H1 (cell line): ENCODE measurements around the gene KLHL14. TPM values are rescaled to one million over a fixed set of nuclear protein-coding genes. Genes with fewer than 3 reads are reported as not detected.

Experiments
- CTCF ChIA-PET: fragments of 300-600 bp; sonication (Branson Sonifier 250); formaldehyde crosslinking; loops from one replicate; lab custom pipeline; 2021; ENCODE audit not compliant: partially characterized antibody; lab: Charles Lee
- POLR2A ChIA-PET: fragments of 300-600 bp; sonication (Branson Sonifier 250); formaldehyde crosslinking; loops from one replicate; lab custom pipeline; 2021; ENCODE audit warnings: inconsistent platforms; ENCODE audit not compliant: partially characterized antibody; lab: Charles Lee
- DNase-seq, 2 experiments: peaks; one replicate each; pipeline versions ENCODE4 v3.0.0 to v3.0.0-alpha.2; 2010 to 2022; ENCODE audit warnings: low spot score in 2 of 2, low read depth in 1 of 2, mixed read lengths in 1 of 2
- FAIRE-seq: peaks from 2 replicates; lab custom pipeline; 2011; peaks lifted over from hg19 to GRCh38; lab: Jason Lieb, UNC
- H2AFZ ChIP-seq: 2 replicates; pipeline ENCODE4 v1.8.1; 2012; ENCODE audit warnings: low read length, inconsistent platforms
- H2AK5ac ChIP-seq: 2 replicates; pipeline ENCODE4 v1.6.1; 2013; ENCODE audit warnings: low read depth, low read length
- H2BK120ac ChIP-seq: replicated peaks from 2 replicates; pipeline ENCODE3; 2013; ENCODE audit warnings: low read depth, low read length, inconsistent platforms
- H2BK12ac ChIP-seq: 2 replicates; pipeline ENCODE4 v1.6.1; 2013; ENCODE audit warnings: low read depth, low read length
- H2BK15ac ChIP-seq: 2 replicates; pipeline ENCODE4 v1.6.1; 2013; ENCODE audit warnings: low read length
- H2BK20ac ChIP-seq: 2 replicates; pipeline ENCODE4 v1.6.1; 2013; ENCODE audit warnings: low read length
- H2BK5ac ChIP-seq: 2 replicates; pipeline ENCODE4 v1.6.1; 2013; ENCODE audit warnings: low read depth, low read length
- H3K14ac ChIP-seq: 2 replicates; pipeline ENCODE4 v1.6.1; 2013; ENCODE audit warnings: inconsistent platforms; ENCODE audit not compliant: insufficient read length
- H3K18ac ChIP-seq: 2 replicates; pipeline ENCODE4 v1.6.1; 2013; ENCODE audit warnings: low read length; ENCODE audit errors: extremely low read depth
- H3K23ac ChIP-seq: 2 replicates; pipeline ENCODE4 v1.6.1; 2013; ENCODE audit warnings: inconsistent platforms; ENCODE audit not compliant: insufficient read length
- H3K23me2 ChIP-seq: 2 replicates; pipeline ENCODE4 v1.6.1; 2013; ENCODE audit warnings: low read depth, low read length
- H3K27ac ChIP-seq: 2 replicates; pipeline ENCODE4 v1.6.1; 2011; ENCODE audit warnings: low read depth, low read length, inconsistent platforms
- H3K27me3 ChIP-seq, 4 experiments: replicated peaks in 1 of 4; 1 replicate in 1 of 4; 2 replicates in 3 of 4; pipeline versions ENCODE4 v1.6.1 to v1.8.1; 2011 to 2013; ENCODE audit warnings: low read length in 3 of 4, mild to moderate bottlenecking in 3 of 4, inconsistent platforms in 2 of 4, mixed read lengths in 2 of 4, moderate library complexity in 1 of 4; ENCODE audit not compliant: control insufficient read depth in 3 of 4, insufficient read depth in 3 of 4; ENCODE audit errors: extremely low read depth in 1 of 4
- H3K36me3 ChIP-seq, 4 experiments: 2 replicates each; pipeline versions ENCODE4 v1.6.1 to v1.8.1; 2011 to 2013; ENCODE audit warnings: mild to moderate bottlenecking in 4 of 4, low read length in 3 of 4, moderate library complexity in 2 of 4, control low read depth in 1 of 4, inconsistent platforms in 1 of 4; ENCODE audit not compliant: insufficient read depth in 4 of 4, control insufficient read depth in 2 of 4
- H3K4ac ChIP-seq: replicated peaks from 2 replicates; pipeline ENCODE3; 2013; ENCODE audit warnings: low read length, low read depth, mixed read lengths, inconsistent platforms; ENCODE audit not compliant: insufficient read length
- H3K4me1 ChIP-seq, 4 experiments: replicated peaks in 1 of 4; 1 replicate in 1 of 4; 2 replicates in 3 of 4; pipeline versions ENCODE4 v1.6.1 to v1.8.1; 2011 to 2013; ENCODE audit warnings: low read length in 3 of 4, inconsistent platforms in 2 of 4, mixed read lengths in 1 of 4; ENCODE audit not compliant: insufficient read depth in 4 of 4, control insufficient read depth in 3 of 4
- H3K4me2 ChIP-seq, 2 experiments: 2 replicates each; pipeline versions ENCODE4 v1.6.1 to v1.8.1; 2011 to 2013; ENCODE audit warnings: low read depth in 2 of 2, low read length in 2 of 2, control low read depth in 1 of 2, inconsistent platforms in 1 of 2, mild to moderate bottlenecking in 1 of 2; ENCODE audit not compliant: insufficient read depth in 1 of 2
- H3K4me3 ChIP-seq, 4 experiments: fragments of 200-600, 300-600 bp in 1 of 4; sonication (generic), shearing (Covaris generic), sonication (Bioruptor Twin) in 1 of 4; 2 replicates each; pipeline versions ENCODE4 v1.5.1 to v1.8.1; 2011 to 2016; ENCODE audit warnings: low read length in 4 of 4, low read depth in 3 of 4, control low read depth in 2 of 4, inconsistent platforms in 2 of 4, mild to moderate bottlenecking in 2 of 4, mixed read lengths in 1 of 4, moderate library complexity in 1 of 4; ENCODE audit not compliant: insufficient read depth in 2 of 4; ENCODE audit errors: extremely low read depth in 1 of 4
- H3K56ac ChIP-seq: replicated peaks from 2 replicates; pipeline ENCODE3; 2013; ENCODE audit warnings: low read depth, mild to moderate bottlenecking, mixed read lengths, low read length, inconsistent platforms; ENCODE audit not compliant: insufficient read length
- H3K79me1 ChIP-seq: 2 replicates; pipeline ENCODE4 v1.6.1; 2013; ENCODE audit warnings: low read depth, low read length, control low read depth
- H3K79me2 ChIP-seq, 2 experiments: 2 replicates each; pipeline versions ENCODE4 v1.6.1 to v1.8.1; 2012 to 2013; ENCODE audit warnings: low read length in 2 of 2, mild to moderate bottlenecking in 2 of 2, inconsistent platforms in 1 of 2; ENCODE audit not compliant: insufficient read depth in 2 of 2, control insufficient read depth in 1 of 2
- H3K9ac ChIP-seq, 4 experiments: replicated peaks in 1 of 4; 1 replicate in 1 of 4; 2 replicates in 3 of 4; pipeline versions ENCODE4 v1.6.1 to v1.8.1; 2011 to 2013; ENCODE audit warnings: low read depth in 3 of 4, low read length in 3 of 4, control low read depth in 2 of 4, mild to moderate bottlenecking in 2 of 4, moderate library complexity in 2 of 4, inconsistent platforms in 1 of 4; ENCODE audit errors: extremely low read depth in 1 of 4
- H3K9me3 ChIP-seq, 2 experiments: 2 replicates each; pipeline versions ENCODE4 v1.6.1 to v1.8.1; 2012 to 2013; ENCODE audit warnings: mild to moderate bottlenecking in 2 of 2, moderate library complexity in 2 of 2, control low read depth in 1 of 2, inconsistent platforms in 1 of 2, low read depth in 1 of 2, low read length in 1 of 2, mixed read lengths in 1 of 2; ENCODE audit not compliant: insufficient read depth in 2 of 2
- H4K20me1 ChIP-seq, 2 experiments: replicated peaks in 1 of 2; 2 replicates each; pipeline versions ENCODE3 to v1.8.1; 2011 to 2013; ENCODE audit warnings: inconsistent platforms in 2 of 2, low read length in 2 of 2, mild to moderate bottlenecking in 1 of 2; ENCODE audit not compliant: insufficient read depth in 2 of 2, control insufficient read depth in 1 of 2
- H4K5ac ChIP-seq: 2 replicates; pipeline ENCODE4 v1.6.1; 2013; ENCODE audit warnings: low read length, low read depth, mixed read lengths, inconsistent platforms; ENCODE audit not compliant: insufficient read length
- H4K8ac ChIP-seq: 2 replicates; pipeline ENCODE4 v1.8.0; 2013; ENCODE audit warnings: mild to moderate bottlenecking, moderate library complexity, low read length, inconsistent platforms; ENCODE audit not compliant: insufficient read depth; ENCODE audit errors: extremely low read depth
- H4K91ac ChIP-seq: replicated peaks from 2 replicates; pipeline ENCODE3; 2013; ENCODE audit warnings: low read length, mixed read lengths, inconsistent platforms; ENCODE audit not compliant: insufficient read length
- HDAC6 ChIP-seq: IDR thresholded peaks from one replicate; pipeline ENCODE4 v1.7.1; 2012; ENCODE audit warnings: low read depth, mild to moderate bottlenecking, inconsistent platforms, low read length, moderate library complexity
- KDM4A ChIP-seq: IDR thresholded peaks from one replicate; pipeline ENCODE4 v1.7.1; 2012; ENCODE audit warnings: low read depth, mild to moderate bottlenecking, moderate library complexity, low read length, inconsistent platforms; ENCODE audit not compliant: severe bottlenecking
- RFX5 ChIP-seq: IDR thresholded peaks from 2 replicates; pipeline ENCODE4 v1.6.1; 2011; ENCODE audit warnings: low read depth, low read length, improper control_type of control experiment, borderline replicate concordance
- RNF2 ChIP-seq: fragments of 200-900, 300-1000 bp; sonication (generic); IDR thresholded peaks from 2 replicates; pipeline ENCODE4 v1.7.1; 2016; ENCODE audit warnings: borderline replicate concordance, low read depth, mild to moderate bottlenecking, antibody characterized with exemption, low read length; ENCODE audit not compliant: poor library complexity, severe bottlenecking; ENCODE audit errors: missing control alignments
- SIN3A ChIP-seq, 2 experiments: IDR thresholded peaks in 1 of 2; conservative IDR thresholded peaks in 1 of 2; 2 replicates each; pipeline ENCODE4 v1.6.1; 2011 to 2012; ENCODE audit warnings: low read length in 2 of 2, improper control_type of control experiment in 1 of 2, low read depth in 1 of 2, mild to moderate bottlenecking in 1 of 2
- SIRT6 ChIP-seq: IDR thresholded peaks from one replicate; pipeline ENCODE4 v1.7.1; 2012; ENCODE audit warnings: low read length, inconsistent platforms
- SP2 ChIP-seq: IDR thresholded peaks from 2 replicates; pipeline ENCODE4 v1.6.1; 2012; ENCODE audit warnings: mild to moderate bottlenecking, low read length, inconsistent platforms
- SUZ12 ChIP-seq: fragments of 200-600 bp; sonication (generic); IDR thresholded peaks from 2 replicates; pipeline ENCODE4 v1.6.1; 2012; ENCODE audit warnings: mild to moderate bottlenecking, inconsistent platforms, low read length, moderate library complexity, mixed read lengths
- TAF1 ChIP-seq: IDR thresholded peaks from 2 replicates; pipeline ENCODE4 v1.6.1; 2011; ENCODE audit warnings: mild to moderate bottlenecking, low read depth, low read length
- ZNF274 ChIP-seq: IDR thresholded peaks from 2 replicates; pipeline ENCODE4 v1.7.0; 2012; ENCODE audit warnings: low read length, borderline replicate concordance; ENCODE audit errors: extremely low read depth
- whole genome bisulfite sequencing, 2 experiments: shearing (Covaris generic) in 1 of 2; methylation state at CpG; one replicate each; pipeline versions ENCODE4 v1.1.6 to v1.1.7; 2013 to 2015; ENCODE audit warnings: low lambda C conversion rate in 2 of 2, mixed read lengths in 2 of 2, inconsistent platforms in 1 of 2, low coverage in 1 of 2, missing lambda C conversion rate in 1 of 2; ENCODE audit not compliant: insufficient replicate concordance in 2 of 2, insufficient coverage in 1 of 2, insufficient read length in 1 of 2; ENCODE audit errors: extremely low coverage in 1 of 2, missing lambda C conversion rate in 1 of 2; 5-methylcytosine and 5-hydroxymethylcytosine counted together
- polyA plus RNA-seq, 7 experiments: library from polyadenylated mRNA; depleted of rRNA in 3 of 7; stranded (reverse) in 5 of 7; unstranded in 2 of 7; fragments of >200 nt in 5 of 7; fragments of 200-250 nt in 2 of 7; gene quantifications; 1 replicate in 5 of 7; 2 replicates in 1 of 7; 4 replicates in 1 of 7; pipeline versions ENCODE4 v1.2.1 to v1.2.3, GENCODE V29; 2011 to 2013; ENCODE audit warnings: missing spikeins in 2 of 7, mixed read lengths in 2 of 7
- total RNA-seq: library from RNA; stranded (reverse); fragmentation: NEBNext Ultra II Directional; extraction: Animal tissue kit (Norgen Biotek cat#: 25700); gene quantifications from 2 replicates; pipeline ENCODE4 v1.2.1, GENCODE V29; 2021
- TF ChIP-seq, protein P1 (sequence below): IDR thresholded peaks from 2 replicates; pipeline ENCODE4 v1.6.1; 2012; ENCODE audit warnings: low read length, inconsistent platforms
- TF ChIP-seq, protein P2 (sequence below): IDR thresholded peaks from 2 replicates; pipeline ENCODE4 v1.6.1; 2012; ENCODE audit warnings: inconsistent platforms

Gene KLHL14
- total and polyA plus RNA-seq, 2 of the 8 experiments (the other 6 are each of a cell fraction or from before 2014, with no cell fraction given): 1.1 to 1.2 TPM

DNA sequence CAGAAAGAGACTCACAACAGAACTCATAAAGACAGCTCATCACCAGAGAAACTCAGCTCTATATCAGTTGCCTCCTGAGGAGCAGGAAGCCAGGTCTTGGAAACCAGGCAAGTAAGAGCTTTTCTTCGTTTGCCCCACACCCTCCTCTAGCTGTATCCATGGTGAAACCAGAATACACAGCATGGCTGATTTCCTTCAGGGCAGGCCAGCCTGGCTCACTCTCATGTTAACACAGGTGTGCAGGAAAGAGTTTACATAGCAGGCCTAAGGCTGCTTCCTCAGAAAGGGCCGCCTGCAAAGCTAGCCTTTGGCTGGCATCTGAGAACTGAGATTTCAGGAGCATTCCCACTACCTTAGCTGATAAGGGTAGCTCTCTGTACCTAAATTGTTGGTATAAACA is 65.7 kb downstream of the KLHL14 start:
- Histone ChIP-seq H2BK120ac (no peak overlapping the region), H4K20me1 (no peaks in the 10 kb centered on the region), H2BK20ac (no peak overlapping the region), H4K91ac (no peak overlapping the region), H3K18ac (no peak overlapping the region), H3K14ac (no peak overlapping the region), H3K4ac (no peak overlapping the region), H3K9me3 (no peaks in the 10 kb centered on the region), H3K27me3 (no peaks in the 10 kb centered on the region), H3K56ac (no peak overlapping the region), H3K4me3 (no peak overlapping the region), H2AK5ac (no peak overlapping the region), H3K4me2 (no peak overlapping the region), H3K9ac (no peak overlapping the region), H3K79me2 (no peaks in the 10 kb centered on the region), H3K36me3 (no peaks in the 10 kb centered on the region), H4K5ac (no peak overlapping the region), H3K79me1 (no peaks in the 10 kb centered on the region), H2BK12ac (no peak overlapping the region), H3K27ac (no peak overlapping the region), H4K8ac (no peak overlapping the region), H2BK15ac (no peak overlapping the region), H3K23ac (no peak overlapping the region), H2AFZ (no peak overlapping the region), H3K23me2 (no peaks in the 10 kb centered on the region), H2BK5ac (no peak overlapping the region), H3K4me1 (no peaks in the 10 kb centered on the region)
- WGBS, 2 experiments: 96% methylated on average over 2 of the region's 2 CpGs; no CpG with 5 or more reads in 1 of the 2 experiments
- no peak for DNase-seq
- POLR2A ChIA-PET: no interaction called here
- no peak for FAIRE-seq
- CTCF ChIA-PET: interaction anchor here (0.9 to 3.0 kb wide), 10 partner anchors 8 to 222 kb away, joined by 3 to 9 read pairs (median 3); no protein-coding TSS in a partner anchor
- TF ChIP-seq TAF1 (no peak), SIN3A (conservative IDR thresholded peaks at IDR 0.05 in 1 of 2, IDR thresholded peaks at IDR 0.05 in 1 of 2; ENCODE audit: low read depth in 1 of 2, low read length in 2 of 2) (no peak), SUZ12 (no peak), RFX5 (no peak), ZNF274 (no peak), RNF2 (no peak), HDAC6 (no peak), SIRT6 (no peak), KDM4A (no peak), SP2 (no peak)
- TF ChIP-seq, protein P1, sequence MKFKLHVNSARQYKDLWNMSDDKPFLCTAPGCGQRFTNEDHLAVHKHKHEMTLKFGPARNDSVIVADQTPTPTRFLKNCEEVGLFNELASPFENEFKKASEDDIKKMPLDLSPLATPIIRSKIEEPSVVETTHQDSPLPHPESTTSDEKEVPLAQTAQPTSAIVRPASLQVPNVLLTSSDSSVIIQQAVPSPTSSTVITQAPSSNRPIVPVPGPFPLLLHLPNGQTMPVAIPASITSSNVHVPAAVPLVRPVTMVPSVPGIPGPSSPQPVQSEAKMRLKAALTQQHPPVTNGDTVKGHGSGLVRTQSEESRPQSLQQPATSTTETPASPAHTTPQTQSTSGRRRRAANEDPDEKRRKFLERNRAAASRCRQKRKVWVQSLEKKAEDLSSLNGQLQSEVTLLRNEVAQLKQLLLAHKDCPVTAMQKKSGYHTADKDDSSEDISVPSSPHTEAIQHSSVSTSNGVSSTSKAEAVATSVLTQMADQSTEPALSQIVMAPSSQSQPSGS: no peak
- TF ChIP-seq, protein P2, sequence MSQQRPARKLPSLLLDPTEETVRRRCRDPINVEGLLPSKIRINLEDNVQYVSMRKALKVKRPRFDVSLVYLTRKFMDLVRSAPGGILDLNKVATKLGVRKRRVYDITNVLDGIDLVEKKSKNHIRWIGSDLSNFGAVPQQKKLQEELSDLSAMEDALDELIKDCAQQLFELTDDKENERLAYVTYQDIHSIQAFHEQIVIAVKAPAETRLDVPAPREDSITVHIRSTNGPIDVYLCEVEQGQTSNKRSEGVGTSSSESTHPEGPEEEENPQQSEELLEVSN: no peak
